ENCODE measurements around the gene UACA. TPM values are rescaled to one million over a fixed set of nuclear protein-coding genes. Genes with fewer than 3 reads are reported as not detected.

UACA gene
- total RNA-seq, 1 donor from 2014 or later, result 5.2 TPM

- H3K4me3 Mint-ChIP-seq (ENCODE audit: unreplicated experiment), result no peak overlapping the region
- no peaks in the 10 kb centered on the region for H3K9me3 Mint-ChIP-seq (ENCODE audit: unreplicated experiment)
- no peaks in the 10 kb centered on the region for H3K27me3 Mint-ChIP-seq (ENCODE audit: unreplicated experiment)
These were observed 104.7 kb downstream of the UACA start for GRCh38 chr15:70658641-70659040.

GRCh38 chr15:70653426-70653825, 109.9 kb downstream of the UACA start:
- no peak overlapping the region for H3K4me3 Mint-ChIP-seq (ENCODE audit: unreplicated experiment)
- no peaks in the 10 kb centered on the region for H3K9me3 Mint-ChIP-seq (ENCODE audit: unreplicated experiment)
- no peak for DNase-seq
- no peak for TF ChIP-seq CTCF (IDR thresholded peaks at IDR 0.05; ENCODE audit: partially characterized antibody, unreplicated experiment)
- H3K27ac Mint-ChIP-seq (ENCODE audit: unreplicated experiment), result no peak overlapping the region
- no peaks in the 10 kb centered on the region for H3K36me3 Mint-ChIP-seq (ENCODE audit: unreplicated experiment)
- H3K4me1 Mint-ChIP-seq (ENCODE audit: low read depth, unreplicated experiment), result no peaks in the 10 kb centered on the region
- H3K27me3 Mint-ChIP-seq (ENCODE audit: unreplicated experiment), result no peaks in the 10 kb centered on the region

More at GRCh38 chr15:70658641-70659040, 104.7 kb downstream of the UACA start:
- no peak for DNase-seq
- no peaks in the 10 kb centered on the region for H3K4me1 Mint-ChIP-seq (ENCODE audit: low read depth, unreplicated experiment)
- H3K27ac Mint-ChIP-seq (ENCODE audit: unreplicated experiment), result no peak overlapping the region
- H3K36me3 Mint-ChIP-seq (ENCODE audit: unreplicated experiment), result no peaks in the 10 kb centered on the region
- no peak for TF ChIP-seq CTCF (IDR thresholded peaks at IDR 0.05; ENCODE audit: partially characterized antibody, unreplicated experiment)

GRCh38 chr15:70652341-70652740, 111.0 kb downstream of the UACA start:
- Mint-ChIP-seq H3K4me1 (ENCODE audit: low read depth, unreplicated experiment) (no peaks in the 10 kb centered on the region), H3K27me3 (ENCODE audit: unreplicated experiment) (no peaks in the 10 kb centered on the region), H3K9me3 (ENCODE audit: unreplicated experiment) (no peaks in the 10 kb centered on the region), H3K36me3 (ENCODE audit: unreplicated experiment) (no peaks in the 10 kb centered on the region), H3K4me3 (ENCODE audit: unreplicated experiment) (no peak overlapping the region), H3K27ac (ENCODE audit: unreplicated experiment) (no peak overlapping the region)
- no peak for TF ChIP-seq CTCF (IDR thresholded peaks at IDR 0.05; ENCODE audit: partially characterized antibody, unreplicated experiment)
- DNase-seq, result no peak

- Mint-ChIP-seq H3K27ac (ENCODE audit: unreplicated experiment) (no peak overlapping the region), H3K9me3 (ENCODE audit: unreplicated experiment) (no peaks in the 10 kb centered on the region), H3K4me1 (ENCODE audit: low read depth, unreplicated experiment) (peaks cover 3% of the 10 kb centered on the region), H3K4me3 (ENCODE audit: unreplicated experiment) (no peak overlapping the region), H3K36me3 (ENCODE audit: unreplicated experiment) (no peaks in the 10 kb centered on the region), H3K27me3 (ENCODE audit: unreplicated experiment) (no peaks in the 10 kb centered on the region)
- DNase-seq, result no peak
- TF ChIP-seq CTCF (IDR thresholded peaks at IDR 0.05; ENCODE audit: partially characterized antibody, unreplicated experiment), result no peak
These were observed 112.0 kb downstream of the UACA start for GRCh38 chr15:70651303-70651845.

GRCh38 chr15:70650567-70651302, 112.6 kb downstream of the UACA start:
- Mint-ChIP-seq H3K36me3 (ENCODE audit: unreplicated experiment) (no peaks in the 10 kb centered on the region), H3K27ac (ENCODE audit: unreplicated experiment) (no peak overlapping the region), H3K4me3 (ENCODE audit: unreplicated experiment) (no peak overlapping the region), H3K4me1 (ENCODE audit: low read depth, unreplicated experiment) (peaks cover 4% of the 10 kb centered on the region), H3K9me3 (ENCODE audit: unreplicated experiment) (no peaks in the 10 kb centered on the region), H3K27me3 (ENCODE audit: unreplicated experiment) (no peaks in the 10 kb centered on the region)
- no peak for DNase-seq
- no peak for TF ChIP-seq CTCF (IDR thresholded peaks at IDR 0.05; ENCODE audit: partially characterized antibody, unreplicated experiment)
